A172 (cell line): ENCODE data around the gene ARID1A. TPM values are rescaled to one million over a fixed set of nuclear protein-coding genes. Genes with fewer than 3 reads are reported as not detected.

Experiments
- DNase-seq: peaks from one replicate; pipeline ENCODE4 v3.0.0-alpha.2; 2015; ENCODE audit warnings: low spot score
- total RNA-seq: library from RNA; depleted of rRNA; stranded (reverse); fragments of >200 nt; shearing (Covaris generic); gene quantifications from 2 replicates; pipeline ENCODE4 v1.2.3, GENCODE V29; 2014

ARID1A gene
- total RNA-seq, 1 experiment from 2014 or later = 9.8 TPM

DNA sequence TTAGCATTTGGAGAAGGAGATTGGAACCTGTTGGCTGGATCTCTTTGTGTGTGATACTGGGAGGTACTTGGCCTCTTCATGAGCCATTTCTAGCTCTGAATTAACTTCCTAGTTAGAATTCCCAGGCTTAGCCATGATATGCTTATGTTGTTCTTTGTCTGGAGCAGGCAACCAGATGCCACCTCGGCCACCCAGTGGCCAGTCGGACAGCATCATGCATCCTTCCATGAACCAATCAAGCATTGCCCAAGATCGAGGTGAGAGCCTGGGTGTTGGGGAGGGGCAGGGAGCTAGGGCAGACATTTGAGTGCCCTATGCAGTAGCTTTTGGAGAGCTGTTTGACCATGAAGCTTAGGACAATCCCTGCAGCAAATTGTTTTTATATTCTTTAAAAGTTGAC lies 65.4 kb downstream of the ARID1A start:
- no peak for DNase-seq

- no peak for DNase-seq
These were observed 71.9 kb downstream of the ARID1A start for GRCh38 chr1:26767714-26768113.

DNA sequence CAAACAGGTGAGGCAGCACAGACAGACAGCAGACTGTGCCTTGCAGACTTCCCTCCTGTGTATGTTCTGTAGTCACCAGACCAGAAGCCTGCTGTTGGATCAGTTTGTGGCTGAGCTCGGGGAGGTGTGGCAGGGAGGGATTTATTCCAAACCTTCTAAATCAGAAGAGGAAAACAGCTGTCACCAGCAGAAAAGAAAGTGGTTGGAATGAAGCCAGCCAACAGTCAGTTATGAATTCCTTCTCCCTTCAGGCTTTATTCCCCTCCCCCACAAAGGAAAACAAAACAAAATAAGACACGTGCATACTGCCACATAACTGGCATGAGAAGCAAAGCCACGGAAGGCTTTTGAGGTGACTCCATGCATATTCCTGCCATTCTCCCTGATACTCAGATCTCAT lies 72.9 kb downstream of the ARID1A start:
- DNase-seq = peak; percentile 76

DNA sequence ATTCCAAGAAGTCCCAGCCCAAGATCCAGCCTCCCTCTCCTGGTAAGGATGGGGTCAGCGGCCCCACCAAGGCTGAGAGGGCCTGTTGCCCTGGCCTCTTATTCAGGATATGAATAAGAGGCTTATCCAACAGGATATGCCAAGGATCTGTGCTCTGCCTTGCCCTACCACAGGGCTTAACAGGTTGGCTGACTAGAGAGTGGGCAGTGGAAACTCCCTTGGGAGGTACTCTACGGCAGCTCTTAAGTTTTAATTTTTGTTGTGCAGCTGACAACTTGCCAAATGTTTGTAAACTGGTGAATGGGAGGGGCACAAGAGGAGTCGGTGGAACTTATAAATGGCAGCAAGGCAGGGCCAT lies 75.4 kb downstream of the ARID1A start:
- no peak for DNase-seq

DNA sequence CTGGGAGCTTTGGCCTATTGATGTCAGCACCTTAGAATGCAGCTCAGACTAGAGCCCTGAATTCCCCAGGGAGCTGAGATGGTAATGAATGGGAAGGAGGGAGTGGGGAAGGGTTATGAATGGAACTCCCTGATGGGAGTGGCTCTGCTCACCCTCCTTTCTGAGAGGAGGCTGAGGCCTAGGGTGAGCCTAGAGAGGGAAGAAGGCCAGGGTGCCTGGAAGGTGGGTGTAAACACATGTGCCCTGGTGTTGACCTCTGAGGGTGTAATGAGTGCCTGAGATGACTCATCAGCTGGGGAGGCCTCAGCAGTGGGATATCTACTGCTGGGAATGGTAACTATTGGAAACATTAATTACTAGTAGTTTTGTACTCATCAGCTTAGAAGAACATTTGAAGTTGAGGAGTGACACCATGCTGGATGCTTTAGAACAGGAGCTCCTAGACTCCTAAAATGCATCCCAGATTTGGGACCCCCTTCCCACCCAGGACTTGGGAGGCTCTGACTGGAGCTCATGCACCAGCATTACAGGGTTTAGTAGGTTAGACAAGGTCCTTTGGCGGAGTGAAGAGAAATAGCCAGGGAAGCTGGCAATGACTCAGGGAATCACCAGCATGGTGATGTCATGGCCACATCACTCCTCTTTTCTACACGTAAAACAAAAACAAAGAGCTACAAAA lies 76.0 kb downstream of the ARID1A start:
- peak; percentile 97 for DNase-seq

- peak; percentile 90 for DNase-seq
These were observed 76.9 kb downstream of the ARID1A start for GRCh38 chr1:26772687-26773086.

GRCh38 chr1:26774462-26774861 lies 78.6 kb downstream of the ARID1A start:
- no peak for DNase-seq

GRCh38 chr1:26775666-26776065 lies 79.9 kb downstream of the ARID1A start:
- no peak for DNase-seq

- no peak for DNase-seq
These were observed 83.4 kb downstream of the ARID1A start for GRCh38 chr1:26779098-26779668.

- DNase-seq = no peak
These were observed 84.6 kb downstream of the ARID1A start for GRCh38 chr1:26780344-26780957.

GRCh38 chr1:26781206-26781825 lies 85.5 kb downstream of the ARID1A start:
- no peak for DNase-seq

DNA sequence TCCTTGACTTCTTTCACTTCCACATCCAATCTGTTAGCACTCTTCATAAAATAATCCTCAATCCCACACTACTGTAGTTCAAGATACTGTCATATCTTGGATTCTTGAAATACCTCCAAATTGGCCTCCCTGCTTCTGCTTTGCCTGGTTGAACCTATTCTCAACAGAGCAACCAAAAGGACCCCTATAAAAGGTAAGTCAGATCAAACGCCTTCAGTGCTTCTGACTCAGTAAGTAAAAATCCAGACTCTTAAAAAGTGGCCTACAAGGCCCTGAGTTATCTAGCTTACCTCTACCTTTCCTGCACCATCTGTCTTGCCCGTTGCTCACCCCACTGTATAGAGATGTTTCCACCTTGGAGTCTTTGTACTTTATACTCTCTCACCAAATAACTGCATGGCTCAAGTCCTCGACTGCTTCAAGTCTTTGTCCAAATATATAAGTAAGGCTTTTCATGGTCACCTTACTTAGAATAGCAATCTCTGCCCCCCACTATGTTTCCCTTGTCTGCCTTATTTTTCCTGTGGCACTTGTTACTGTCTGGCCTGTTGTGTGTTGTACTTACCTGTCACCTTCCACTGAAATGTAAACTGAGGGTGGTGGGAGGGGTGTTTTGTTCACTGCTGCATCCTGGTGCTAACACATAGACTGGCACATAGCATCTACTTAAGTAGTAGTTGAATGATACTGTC lies 86.9 kb downstream of the ARID1A start:
- DNase-seq = no peak

DNA sequence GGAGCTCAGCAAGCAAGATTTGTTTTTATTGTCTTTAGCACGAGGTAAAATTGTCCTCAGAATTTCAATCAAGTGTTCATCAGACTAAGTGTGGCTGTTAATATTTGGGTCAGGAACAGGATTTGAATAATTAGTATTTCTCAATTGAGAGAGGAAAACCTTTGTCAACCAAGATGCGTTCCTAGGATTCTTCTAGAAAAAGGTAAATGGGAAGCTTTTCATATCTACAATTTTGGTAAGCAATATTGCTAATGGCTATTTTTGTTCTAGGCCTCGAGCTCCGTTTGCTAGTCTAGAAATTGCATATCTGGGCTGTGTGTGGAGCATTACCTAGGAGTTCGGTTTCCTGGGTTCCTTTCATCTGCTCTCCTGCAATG lies 87.8 kb downstream of the ARID1A start:
- no peak for DNase-seq

DNA sequence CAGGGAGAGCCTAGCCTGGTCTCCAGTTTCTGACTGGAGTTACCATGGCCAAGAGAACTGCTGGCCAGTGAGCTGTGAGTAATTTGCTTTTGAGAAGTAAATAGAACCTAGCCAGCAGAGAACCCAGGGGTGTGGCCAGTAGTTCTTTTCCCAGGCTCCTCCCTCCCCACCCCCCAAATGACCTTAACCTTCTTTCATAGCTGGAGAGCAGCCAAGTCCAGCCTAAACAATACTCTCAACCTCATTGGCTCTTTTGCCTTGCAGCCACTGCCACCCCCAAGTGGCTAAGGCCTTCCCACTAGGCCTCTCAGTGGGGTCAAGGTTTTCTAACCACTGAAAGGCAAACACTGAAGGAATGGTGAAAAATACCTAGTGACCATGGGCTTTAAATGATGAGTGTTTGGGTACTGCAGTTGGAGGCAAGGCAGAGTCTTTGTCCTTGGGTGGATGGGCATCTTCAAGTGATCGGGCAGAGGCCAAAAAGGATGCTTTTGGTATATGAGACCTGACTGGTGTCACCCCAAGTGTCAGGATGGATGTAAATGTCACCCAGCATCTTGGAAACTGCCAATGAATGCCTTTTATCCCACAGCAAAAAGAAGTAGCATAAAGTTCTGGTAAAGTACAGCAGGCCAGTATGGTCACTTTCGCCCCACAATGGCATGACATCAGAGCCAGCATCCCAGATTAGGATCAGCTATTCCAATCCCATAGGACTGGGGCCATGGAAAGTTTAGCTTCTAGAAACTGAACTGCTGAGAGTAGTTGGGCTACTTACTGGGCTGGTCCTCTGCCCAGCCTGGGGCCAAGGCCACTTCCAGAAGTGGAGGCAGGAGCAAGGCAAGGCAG lies 88.4 kb downstream of the ARID1A start:
- DNase-seq = peak; percentile 29

DNA sequence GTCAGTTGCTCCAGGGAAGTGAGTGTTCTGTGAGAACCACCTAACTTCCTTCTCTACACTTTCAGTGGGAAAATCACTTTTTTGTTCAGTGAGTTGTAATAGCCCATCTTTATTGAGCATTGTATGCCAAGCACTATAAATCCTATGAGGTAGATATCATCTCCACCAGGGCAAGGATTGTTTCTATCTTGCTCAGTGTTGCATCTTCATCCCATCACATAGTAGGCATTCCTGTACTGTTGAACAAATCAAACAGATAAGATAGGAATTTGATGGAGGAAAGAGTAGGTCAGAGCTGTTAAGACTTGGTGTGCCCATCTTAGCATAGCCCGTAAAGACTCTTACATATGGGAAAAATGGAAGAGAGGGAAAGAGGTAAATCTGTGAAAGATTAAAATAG lies 89.1 kb downstream of the ARID1A start:
- no peak for DNase-seq

GRCh38 chr1:26785611-26786436 lies 90.0 kb downstream of the ARID1A start:
- no peak for DNase-seq

GRCh38 chr1:26786437-26787380 lies 90.9 kb downstream of the ARID1A start:
- peak; percentile 82 for DNase-seq

- peak; percentile 24 for DNase-seq
These were observed 91.5 kb downstream of the ARID1A start for GRCh38 chr1:26787381-26787705.

- DNase-seq = peak; percentile 58
These were observed 92.1 kb downstream of the ARID1A start, which contains the start of gene PIGV for GRCh38 chr1:26787706-26788514. PIGV (plus strand) TSS chr1:26787950; CDS start chr1:26790816, 2,866 bp downstream.
